MM.1S (cell line): Measurements from ENCODE around the gene PSMC6.

Source experiments
- DNase-seq: peaks from one replicate; pipeline ENCODE4 v3.0.0-alpha.2; 2015
- H2AFZ ChIP-seq: fragments of 300-600 bp; sonication (generic); 2 replicates; pipeline ENCODE4 v1.6.0; 2016; ENCODE audit warnings: antibody characterized with exemption, low read length
- H3F3A ChIP-seq: fragments of 300-600 bp; sonication (generic); 2 replicates; pipeline ENCODE4 v1.6.1; 2016; ENCODE audit warnings: mild to moderate bottlenecking, antibody characterized with exemption, low read length, moderate library complexity, mixed read lengths; ENCODE audit not compliant: insufficient read depth
- H3K27ac ChIP-seq: fragments of 300-600 bp; sonication (generic); 2 replicates; pipeline ENCODE4 v1.5.1; 2016; ENCODE audit warnings: mild to moderate bottlenecking, low read length
- H3K27me3 ChIP-seq: fragments of 300-600 bp; sonication (generic); replicated peaks from 2 replicates; pipeline ENCODE4 v1.6.0; 2016; ENCODE audit warnings: low read length; ENCODE audit not compliant: insufficient read depth
- H3K36me3 ChIP-seq: fragments of 300-600 bp; sonication (generic); replicated peaks from 2 replicates; pipeline ENCODE4 v1.6.1; 2016; ENCODE audit warnings: mild to moderate bottlenecking, low read length, mixed read lengths; ENCODE audit not compliant: insufficient read depth
- H3K4me1 ChIP-seq: fragments of 300-600 bp; sonication (generic); 2 replicates; pipeline ENCODE4 v1.6.1; 2016; ENCODE audit warnings: low read length, mixed read lengths
- H3K4me2 ChIP-seq: fragments of 300-600 bp; sonication (generic); 2 replicates; pipeline ENCODE4 v1.6.0; 2016; ENCODE audit warnings: low read depth, low read length
- H3K4me3 ChIP-seq: fragments of 300-600 bp; sonication (generic); 2 replicates; pipeline ENCODE4 v1.5.1; 2016; ENCODE audit warnings: low read length, mixed read lengths
- H3K79me2 ChIP-seq: fragments of 300-600 bp; sonication (generic); 2 replicates; pipeline ENCODE4 v1.6.1; 2016; ENCODE audit warnings: mixed run types, low read length, mixed read lengths
- H3K9ac ChIP-seq: fragments of 300-600 bp; sonication (generic); 2 replicates; pipeline ENCODE4 v1.6.1; 2016; ENCODE audit warnings: low read length, mixed read lengths
- H3K9me2 ChIP-seq: fragments of 300-600 bp; sonication (generic); replicated peaks from 2 replicates; pipeline ENCODE4 v1.6.1; 2016; ENCODE audit warnings: mild to moderate bottlenecking, low read length, mixed read lengths; ENCODE audit not compliant: insufficient read depth
- H3K9me3 ChIP-seq: fragments of 300-600 bp; sonication (generic); replicated peaks from 2 replicates; pipeline ENCODE4 v1.6.1; 2016; ENCODE audit warnings: mild to moderate bottlenecking, low read length, mixed read lengths; ENCODE audit not compliant: insufficient read depth
- H4K20me1 ChIP-seq: fragments of 300-600 bp; sonication (generic); 2 replicates; pipeline ENCODE4 v1.6.1; 2016; ENCODE audit warnings: mild to moderate bottlenecking, low read length, moderate library complexity, mixed read lengths; ENCODE audit not compliant: insufficient read depth
- CTCF ChIP-seq: fragments of 300-600 bp; sonication (generic); IDR thresholded peaks from 2 replicates; pipeline ENCODE4 v1.5.1; 2016; ENCODE audit warnings: antibody characterized with exemption, low read length, mixed read lengths
- EZH2 ChIP-seq: fragments of 300-600 bp; sonication (generic); optimal IDR thresholded peaks from 2 replicates; pipeline ENCODE3; 2017; ENCODE audit warnings: low read depth, mild to moderate bottlenecking, antibody characterized with exemption, low read length, mixed read lengths
- EZH2phosphoT487 ChIP-seq: fragments of 300-600 bp; sonication (generic); IDR thresholded peaks from 2 replicates; pipeline ENCODE4 v1.6.1; 2018; ENCODE audit warnings: antibody characterized with exemption, low read length

PSMC6 gene

GRCh38 chr14:52733824-52734223, 26.8 kb downstream of the PSMC6 start:
- Histone ChIP-seq H4K20me1 (no peaks in the 10 kb centered on the region), H3F3A (peaks cover 7% of the 10 kb centered on the region), H3K79me2 (peaks cover 36% of the 10 kb centered on the region), H3K9me2 (no peaks in the 10 kb centered on the region), H3K4me1 (no peaks in the 10 kb centered on the region), H3K4me2 (no peak overlapping the region), H3K27me3 (no peaks in the 10 kb centered on the region), H3K9ac (no peak overlapping the region), H3K4me3 (no peak overlapping the region), H3K36me3 (no peaks in the 10 kb centered on the region), H3K9me3 (no peaks in the 10 kb centered on the region), H3K27ac (no peak overlapping the region), H2AFZ (no peak overlapping the region)
- TF ChIP-seq EZH2phosphoT487 (no peak), CTCF (no peak), EZH2 (no peak)
- no peak for DNase-seq

DNA sequence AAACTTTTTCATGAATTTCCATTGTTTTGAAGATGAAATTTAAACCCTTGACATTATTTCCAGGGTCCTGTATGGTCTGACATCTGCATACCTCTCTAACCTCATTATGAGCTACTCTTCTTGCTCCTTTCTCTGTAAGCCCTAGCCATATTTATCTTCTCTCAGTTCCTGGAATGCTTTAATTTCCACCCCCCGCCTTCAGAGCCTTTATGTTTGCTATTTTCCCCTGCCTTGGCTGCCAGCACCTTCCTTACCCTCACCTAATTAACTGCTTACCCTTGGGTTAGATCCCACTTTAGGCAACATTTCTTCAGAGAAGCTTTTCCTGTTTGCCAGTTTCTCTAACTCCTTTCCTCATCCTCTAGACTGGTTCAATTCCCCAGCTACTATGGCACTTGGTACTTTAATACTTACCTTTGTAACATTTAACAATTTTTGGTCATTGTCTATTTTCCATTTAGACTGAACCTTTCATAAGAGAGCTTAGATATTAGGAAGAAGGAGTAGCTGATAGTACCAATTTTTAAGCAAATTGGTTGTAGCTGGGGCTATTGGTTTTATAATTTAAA, 29.0 kb downstream of the PSMC6 start:
- no peak overlapping the region for H3K9ac ChIP-seq
- H3K4me1 ChIP-seq: no peaks in the 10 kb centered on the region
- no peaks in the 10 kb centered on the region for H3K36me3 ChIP-seq
- no peak overlapping the region for H3K4me3 ChIP-seq
- no peak overlapping the region for H2AFZ ChIP-seq
- peaks cover 40% of the 10 kb centered on the region for H3K79me2 ChIP-seq
- no peak for DNase-seq
- no peaks in the 10 kb centered on the region for H3K9me3 ChIP-seq
- no peaks in the 10 kb centered on the region for H4K20me1 ChIP-seq
- no peak overlapping the region for H3K27ac ChIP-seq
- TF ChIP-seq CTCF (no peak), EZH2phosphoT487 (no peak), EZH2 (no peak)
- no peaks in the 10 kb centered on the region for H3K27me3 ChIP-seq
- H3K9me2 ChIP-seq: no peaks in the 10 kb centered on the region
- H3K4me2 ChIP-seq: no peak overlapping the region
- H3F3A ChIP-seq: peaks cover under 1% of the 10 kb centered on the region; the same call in 1 of the 2 replicates

GRCh38 chr14:52738409-52738808, 31.4 kb downstream of the PSMC6 start:
- TF ChIP-seq EZH2: no peak
- no peak for TF ChIP-seq EZH2phosphoT487
- TF ChIP-seq CTCF: no peak
- H3K4me1 ChIP-seq: peaks cover 10% of the 10 kb centered on the region; the same call in 1 of the 2 replicates
- no peaks in the 10 kb centered on the region for H3F3A ChIP-seq
- DNase-seq: no peak
- no peak overlapping the region for H3K4me2 ChIP-seq
- H3K4me3 ChIP-seq: no peak overlapping the region
- H4K20me1 ChIP-seq: no peaks in the 10 kb centered on the region
- no peak overlapping the region for H3K9ac ChIP-seq
- no peaks in the 10 kb centered on the region for H3K9me3 ChIP-seq
- no peaks in the 10 kb centered on the region for H3K27me3 ChIP-seq
- no peak overlapping the region for H2AFZ ChIP-seq
- no peak overlapping the region for H3K27ac ChIP-seq
- peaks cover 37% of the 10 kb centered on the region for H3K79me2 ChIP-seq
- no peaks in the 10 kb centered on the region for H3K9me2 ChIP-seq
- H3K36me3 ChIP-seq: no peaks in the 10 kb centered on the region
